Neural cell (in vitro differentiated cells): ENCODE results near the gene AGBL4.

Experiments used
- EZH2 ChIP-seq: fragments of 200-600, 300-800 bp; shearing (Covaris generic), sonication (generic); IDR thresholded peaks from 2 replicates; pipeline ENCODE4 v1.6.1; 2014; ENCODE audit warnings: antibody characterized with exemption, low read length, borderline replicate concordance, mild to moderate bottlenecking; ENCODE audit not compliant: insufficient read depth, poor library complexity, severe bottlenecking
- MXI1 ChIP-seq: fragments of 450-650 bp; conservative IDR thresholded peaks from 2 replicates; pipeline ENCODE4 v1.6.1; 2014; ENCODE audit warnings: antibody characterized with exemption, mild to moderate bottlenecking; ENCODE audit not compliant: poor library complexity, severe bottlenecking
- POLR2AphosphoS5 ChIP-seq: IDR thresholded peaks from 2 replicates; pipeline ENCODE4 v1.6.1; 2012
- SMC3 ChIP-seq: fragments of 450-650 bp; conservative IDR thresholded peaks from 2 replicates; pipeline ENCODE4 v1.6.1; 2014; ENCODE audit warnings: antibody characterized with exemption, mild to moderate bottlenecking, moderate library complexity; ENCODE audit not compliant: poor library complexity
- TAF1 ChIP-seq: IDR thresholded peaks from 2 replicates; pipeline ENCODE4 v1.6.1; 2012; ENCODE audit warnings: low read depth
- TF ChIP-seq, protein P1 (sequence below): fragments of 450-650 bp; IDR thresholded peaks from 2 replicates; pipeline ENCODE4 v1.5.1; 2014; ENCODE audit warnings: antibody characterized with exemption, mild to moderate bottlenecking, moderate library complexity; ENCODE audit not compliant: poor library complexity, severe bottlenecking
- TF ChIP-seq, protein P2 (sequence below): IDR thresholded peaks from 2 replicates; pipeline ENCODE4 v1.6.1; 2012; ENCODE audit warnings: borderline replicate concordance

DNA sequence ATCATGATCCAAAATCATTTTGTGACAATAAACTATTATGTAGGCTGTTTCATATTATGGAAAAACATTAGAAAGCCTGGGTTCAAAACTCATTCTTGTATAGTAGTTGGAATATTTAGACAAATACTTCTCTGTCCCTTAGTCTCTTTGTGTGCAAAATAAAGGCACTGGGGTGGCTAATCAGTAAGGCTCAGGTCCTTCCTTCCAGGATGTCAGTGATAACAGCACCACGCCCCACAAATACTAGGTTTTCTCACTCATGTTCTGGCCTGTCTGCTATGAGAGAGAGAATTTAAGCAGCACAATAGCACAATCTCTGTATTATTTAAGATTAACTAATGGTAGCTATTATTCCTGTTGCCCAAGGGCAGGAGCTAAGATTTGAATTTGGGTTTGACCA is 788.8 kb downstream of the AGBL4 start:
- TF ChIP-seq, protein P1, sequence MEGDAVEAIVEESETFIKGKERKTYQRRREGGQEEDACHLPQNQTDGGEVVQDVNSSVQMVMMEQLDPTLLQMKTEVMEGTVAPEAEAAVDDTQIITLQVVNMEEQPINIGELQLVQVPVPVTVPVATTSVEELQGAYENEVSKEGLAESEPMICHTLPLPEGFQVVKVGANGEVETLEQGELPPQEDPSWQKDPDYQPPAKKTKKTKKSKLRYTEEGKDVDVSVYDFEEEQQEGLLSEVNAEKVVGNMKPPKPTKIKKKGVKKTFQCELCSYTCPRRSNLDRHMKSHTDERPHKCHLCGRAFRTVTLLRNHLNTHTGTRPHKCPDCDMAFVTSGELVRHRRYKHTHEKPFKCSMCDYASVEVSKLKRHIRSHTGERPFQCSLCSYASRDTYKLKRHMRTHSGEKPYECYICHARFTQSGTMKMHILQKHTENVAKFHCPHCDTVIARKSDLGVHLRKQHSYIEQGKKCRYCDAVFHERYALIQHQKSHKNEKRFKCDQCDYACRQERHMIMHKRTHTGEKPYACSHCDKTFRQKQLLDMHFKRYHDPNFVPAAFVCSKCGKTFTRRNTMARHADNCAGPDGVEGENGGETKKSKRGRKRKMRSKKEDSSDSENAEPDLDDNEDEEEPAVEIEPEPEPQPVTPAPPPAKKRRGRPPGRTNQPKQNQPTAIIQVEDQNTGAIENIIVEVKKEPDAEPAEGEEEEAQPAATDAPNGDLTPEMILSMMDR, result no peak
- TF ChIP-seq TAF1 (no peak), EZH2 (no peak), MXI1 (no peak), POLR2AphosphoS5 (no peak), SMC3 (no peak)
- TF ChIP-seq, protein P2, sequence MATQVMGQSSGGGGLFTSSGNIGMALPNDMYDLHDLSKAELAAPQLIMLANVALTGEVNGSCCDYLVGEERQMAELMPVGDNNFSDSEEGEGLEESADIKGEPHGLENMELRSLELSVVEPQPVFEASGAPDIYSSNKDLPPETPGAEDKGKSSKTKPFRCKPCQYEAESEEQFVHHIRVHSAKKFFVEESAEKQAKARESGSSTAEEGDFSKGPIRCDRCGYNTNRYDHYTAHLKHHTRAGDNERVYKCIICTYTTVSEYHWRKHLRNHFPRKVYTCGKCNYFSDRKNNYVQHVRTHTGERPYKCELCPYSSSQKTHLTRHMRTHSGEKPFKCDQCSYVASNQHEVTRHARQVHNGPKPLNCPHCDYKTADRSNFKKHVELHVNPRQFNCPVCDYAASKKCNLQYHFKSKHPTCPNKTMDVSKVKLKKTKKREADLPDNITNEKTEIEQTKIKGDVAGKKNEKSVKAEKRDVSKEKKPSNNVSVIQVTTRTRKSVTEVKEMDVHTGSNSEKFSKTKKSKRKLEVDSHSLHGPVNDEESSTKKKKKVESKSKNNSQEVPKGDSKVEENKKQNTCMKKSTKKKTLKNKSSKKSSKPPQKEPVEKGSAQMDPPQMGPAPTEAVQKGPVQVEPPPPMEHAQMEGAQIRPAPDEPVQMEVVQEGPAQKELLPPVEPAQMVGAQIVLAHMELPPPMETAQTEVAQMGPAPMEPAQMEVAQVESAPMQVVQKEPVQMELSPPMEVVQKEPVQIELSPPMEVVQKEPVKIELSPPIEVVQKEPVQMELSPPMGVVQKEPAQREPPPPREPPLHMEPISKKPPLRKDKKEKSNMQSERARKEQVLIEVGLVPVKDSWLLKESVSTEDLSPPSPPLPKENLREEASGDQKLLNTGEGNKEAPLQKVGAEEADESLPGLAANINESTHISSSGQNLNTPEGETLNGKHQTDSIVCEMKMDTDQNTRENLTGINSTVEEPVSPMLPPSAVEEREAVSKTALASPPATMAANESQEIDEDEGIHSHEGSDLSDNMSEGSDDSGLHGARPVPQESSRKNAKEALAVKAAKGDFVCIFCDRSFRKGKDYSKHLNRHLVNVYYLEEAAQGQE, result no peak
